HL-60/S4 treated with retinoic acid at 250 ng/mL for 4 days and 3 days (cell line): ENCODE measurements around the gene TRIM75.
"Not testable (repeated sequence)": the region's sequence is repeated elsewhere in the genome, so short reads cannot be mapped to it uniquely, and the experiment has no call there.

Experiments
- in situ Hi-C: fragments of 300-500 bp; cut with MboI; formaldehyde crosslinking; loops from 2 replicates; pipeline ENCODE4 v1.7.0; 2022; ENCODE audit warnings: low sequenced_read_pairs

TRIM75 gene

DNA sequence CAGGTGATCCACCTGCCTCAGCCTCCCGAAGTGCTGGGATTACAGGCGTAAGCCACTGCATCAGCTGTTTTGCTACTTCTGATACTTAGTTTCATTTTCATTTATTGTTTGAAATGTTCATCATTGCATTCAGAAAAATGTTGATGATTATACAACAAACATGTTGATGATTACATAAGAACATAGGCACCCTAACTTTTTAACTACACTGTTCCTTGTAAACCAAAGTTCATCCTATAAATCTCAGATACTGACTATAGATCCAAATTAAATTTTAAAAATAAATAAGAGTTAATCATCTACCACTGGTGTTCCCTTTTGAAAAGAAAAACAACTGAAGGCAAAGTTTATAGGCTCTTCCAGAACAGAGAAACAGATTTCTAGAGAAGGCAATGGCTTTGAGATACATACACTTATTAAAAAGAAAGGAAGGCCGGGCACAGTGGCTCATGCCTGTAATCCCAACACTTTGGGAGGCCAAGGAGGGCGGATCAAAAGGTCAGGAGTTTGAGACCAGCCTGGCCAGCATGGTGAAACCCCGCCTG is 23.4 kb downstream of the TRIM75 start:
- in situ Hi-C loops: no loop called here

- in situ Hi-C loops: no loop called here
These were observed 25.8 kb downstream of the TRIM75 start for GRCh38 chr4:165079476-165079875.

- in situ Hi-C loops: not testable (repeated sequence)
These were observed 31.1 kb downstream of the TRIM75 start for GRCh38 chr4:165084787-165085186.

GRCh38 chr4:165085946-165086345 is 32.3 kb downstream of the TRIM75 start:
- in situ Hi-C loops: no loop called here

- in situ Hi-C loops: no loop called here
These were observed 34.7 kb downstream of the TRIM75 start for GRCh38 chr4:165088366-165088765.

DNA sequence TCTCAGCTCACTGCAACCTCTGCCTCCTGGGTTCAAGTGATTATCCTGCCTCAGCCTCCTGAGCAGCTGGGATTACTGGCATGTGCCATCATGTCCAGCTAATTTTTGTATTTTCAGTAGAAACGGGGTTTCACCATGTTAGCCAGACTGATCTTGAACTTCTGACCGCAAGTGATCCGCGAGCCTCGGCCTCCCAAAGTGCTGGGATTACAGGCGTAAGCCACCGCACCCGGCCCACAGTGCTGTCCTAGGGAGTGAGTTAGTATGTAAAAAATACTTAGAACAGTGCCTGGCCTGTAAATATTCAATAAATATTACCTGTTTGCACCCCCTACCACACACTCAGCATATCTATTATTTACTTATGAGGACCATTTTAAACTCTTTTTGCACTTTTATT is 38.5 kb downstream of the TRIM75 start:
- in situ Hi-C loops: not testable (repeated sequence)

DNA sequence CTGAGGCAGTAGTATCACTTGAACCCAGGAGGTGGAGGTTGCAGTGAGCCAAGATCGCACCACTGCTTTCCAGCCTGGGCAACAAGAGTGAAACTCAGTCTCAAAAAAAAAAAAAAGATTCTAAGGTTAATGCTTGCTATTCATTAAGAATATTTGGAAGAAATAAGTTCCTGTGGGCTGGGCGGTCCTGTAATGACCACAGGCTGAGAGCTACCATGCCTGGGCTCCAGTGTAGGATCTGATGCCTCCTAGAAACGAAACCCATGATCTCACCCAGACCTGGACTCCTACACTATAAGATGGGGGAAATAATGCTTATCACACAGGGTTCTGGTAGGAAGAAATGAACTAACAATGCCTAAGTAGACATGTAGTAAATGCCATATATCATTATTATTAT is 41.2 kb downstream of the TRIM75 start:
- in situ Hi-C loops: no loop called here

DNA sequence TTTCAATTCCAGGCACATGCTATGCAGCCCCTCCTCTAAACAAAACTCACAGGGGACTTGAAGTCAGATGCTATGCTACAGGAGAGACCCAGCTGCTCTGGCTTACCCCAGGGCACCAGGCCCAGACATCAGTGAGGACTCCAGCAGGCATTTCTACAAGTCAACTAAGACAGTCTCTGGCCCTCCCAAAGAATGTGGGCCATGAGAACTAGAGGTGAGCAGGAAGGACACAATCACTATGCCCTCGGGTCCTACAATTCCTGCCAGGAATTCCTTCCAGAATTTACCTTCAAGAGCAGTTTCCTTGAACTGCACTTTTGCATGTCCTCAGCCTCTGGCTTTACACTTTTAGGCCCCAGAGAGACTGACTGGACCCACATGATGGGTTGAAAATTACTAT is 41.6 kb downstream of the TRIM75 start:
- in situ Hi-C loops: no loop called here

- in situ Hi-C loops: no loop called here
These were observed 43.1 kb downstream of the TRIM75 start for GRCh38 chr4:165096776-165097175.

GRCh38 chr4:165101641-165102040 is 48.0 kb downstream of the TRIM75 start:
- in situ Hi-C loops: no loop called here

- in situ Hi-C loops: no loop called here
These were observed 52.9 kb downstream of the TRIM75 start for GRCh38 chr4:165106518-165106917.
